Suprapubic skin (tissue), 3 donors: ENCODE data around the gene ARHGAP10.

Experiments
- CTCF ChIP-seq, 2 donors: fragments of 200-600 bp in 1 of 2; fragments of 450-650 bp in 1 of 2; sonication (generic) in 1 of 2; IDR thresholded peaks; one replicate each; pipeline ENCODE4 v1.5.1; 2016 to 2019; ENCODE audit warnings: antibody characterized with exemption in 2 of 2, mild to moderate bottlenecking in 1 of 2, moderate library complexity in 1 of 2
- POLR2A ChIP-seq, 2 donors: fragments of 450-650 bp; IDR thresholded peaks; one replicate each; pipeline ENCODE4 v1.6.1; 2017; ENCODE audit warnings: antibody characterized with exemption in 2 of 2, mild to moderate bottlenecking in 2 of 2, moderate library complexity in 2 of 2

GRCh38 chr4:147691820-147692219, 40.1 kb upstream of the ARHGAP10 start:
- TF ChIP-seq CTCF (IDR thresholded peaks at IDR 0.05) = no peak
- TF ChIP-seq POLR2A (IDR thresholded peaks at IDR 0.05) = no peak
